Peyer's patch (tissue), 4 donors: ENCODE results near the gene CPXM2.

Experiments
- CTCF ChIP-seq, 6 experiments: fragments of 450-650 bp in 4 of 6; fragments of 200-600 bp in 2 of 6; sonication (generic) in 1 of 6; IDR thresholded peaks; one replicate each; pipeline ENCODE4 v1.5.1; 2017 to 2019; ENCODE audit warnings: antibody characterized with exemption in 6 of 6, mild to moderate bottlenecking in 3 of 6, moderate library complexity in 1 of 6
- POLR2A ChIP-seq, 2 donors: fragments of 450-650 bp; IDR thresholded peaks; one replicate each; pipeline ENCODE4 v1.5.1; 2017; ENCODE audit warnings: antibody characterized with exemption in 2 of 2, mild to moderate bottlenecking in 2 of 2, moderate library complexity in 2 of 2

GRCh38 chr10:123862421-123863182, 29.0 kb downstream of the CPXM2 start:
- TF ChIP-seq CTCF (IDR thresholded peaks at IDR 0.05) = no peak
- no peak for TF ChIP-seq POLR2A (IDR thresholded peaks at IDR 0.05)
